H9 (cell line): ENCODE data around the gene CAMTA1. TPM values are rescaled to one million over a fixed set of nuclear protein-coding genes. Genes with fewer than 3 reads are reported as not detected.

Experiments
- DNase-seq: peaks from one replicate; pipeline ENCODE4 v3.0.0-alpha.2; 2017
- H2AFZ ChIP-seq: one replicate; pipeline ENCODE4 v1.6.1; 2013; ENCODE audit warnings: mild to moderate bottlenecking, low read length, control low read depth, moderate library complexity
- H2AK5ac ChIP-seq: 2 replicates; pipeline ENCODE4 v1.6.1; 2013; ENCODE audit warnings: low read length, control low read depth, mixed read lengths; ENCODE audit not compliant: insufficient read length
- H2BK120ac ChIP-seq: one replicate; pipeline ENCODE4 v1.6.1; 2013; ENCODE audit warnings: low read depth, mild to moderate bottlenecking, low read length, control low read depth, inconsistent platforms; ENCODE audit not compliant: poor library complexity, severe bottlenecking
- H2BK12ac ChIP-seq: 2 replicates; pipeline ENCODE4 v1.6.1; 2013; ENCODE audit warnings: low read length, control low read depth, mixed read lengths, low read depth; ENCODE audit not compliant: insufficient read length
- H2BK15ac ChIP-seq: 2 replicates; pipeline ENCODE4 v1.6.1; 2013; ENCODE audit warnings: low read depth, low read length, control low read depth
- H2BK20ac ChIP-seq: one replicate; pipeline ENCODE4 v1.6.1; 2013; ENCODE audit warnings: low read depth, mild to moderate bottlenecking, low read length, control low read depth, inconsistent platforms; ENCODE audit not compliant: poor library complexity, severe bottlenecking
- H2BK5ac ChIP-seq: 2 replicates; pipeline ENCODE4 v1.6.1; 2013; ENCODE audit warnings: low read length, control low read depth, mixed read lengths; ENCODE audit not compliant: insufficient read length
- H3K14ac ChIP-seq: 2 replicates; pipeline ENCODE4 v1.6.1; 2013; ENCODE audit warnings: low read length, control low read depth; ENCODE audit not compliant: insufficient read depth
- H3K18ac ChIP-seq: 2 replicates; pipeline ENCODE4 v1.6.1; 2013; ENCODE audit warnings: low read depth, mild to moderate bottlenecking, mixed read lengths, low read length, control low read depth; ENCODE audit not compliant: insufficient read length
- H3K23ac ChIP-seq: 2 replicates; pipeline ENCODE4 v1.6.1; 2013; ENCODE audit warnings: low read length, control low read depth, mixed read lengths, low read depth; ENCODE audit not compliant: insufficient read length
- H3K23me2 ChIP-seq: 2 replicates; pipeline ENCODE4 v1.6.1; 2013; ENCODE audit warnings: low read depth, mild to moderate bottlenecking, mixed read lengths, low read length, control low read depth; ENCODE audit not compliant: insufficient read length, poor library complexity, severe bottlenecking
- H3K27ac ChIP-seq: 2 replicates; pipeline ENCODE4 v1.5.1; 2013; ENCODE audit warnings: low read length, control low read depth, mixed read lengths, low read depth; ENCODE audit not compliant: insufficient read length
- H3K27me3 ChIP-seq: 2 replicates; pipeline ENCODE4 v1.6.1; 2013; ENCODE audit warnings: low read length, control low read depth, inconsistent platforms; ENCODE audit not compliant: insufficient read depth
- H3K4ac ChIP-seq: 2 replicates; pipeline ENCODE4 v1.6.1; 2013; ENCODE audit warnings: low read depth, mild to moderate bottlenecking, control low read depth, inconsistent platforms, low read length, moderate library complexity
- H3K4me1 ChIP-seq: 2 replicates; pipeline ENCODE4 v1.6.1; 2013; ENCODE audit warnings: low read length, control low read depth, inconsistent platforms; ENCODE audit not compliant: insufficient read depth
- H3K4me2 ChIP-seq: 2 replicates; pipeline ENCODE4 v1.6.1; 2013; ENCODE audit warnings: low read length, control low read depth, mixed read lengths; ENCODE audit not compliant: insufficient read length, insufficient read depth
- H3K56ac ChIP-seq: 2 replicates; pipeline ENCODE4 v1.6.1; 2013; ENCODE audit warnings: low read depth, mild to moderate bottlenecking, mixed read lengths, low read length, control low read depth; ENCODE audit not compliant: insufficient read length
- H3K79me1 ChIP-seq: 2 replicates; pipeline ENCODE4 v1.6.1; 2013; ENCODE audit warnings: low read depth, mild to moderate bottlenecking, moderate library complexity, low read length, control low read depth, inconsistent platforms; ENCODE audit not compliant: insufficient read depth, poor library complexity, severe bottlenecking
- H3K79me2 ChIP-seq: 2 replicates; pipeline ENCODE4 v1.6.1; 2013; ENCODE audit warnings: low read length, control low read depth, inconsistent platforms; ENCODE audit not compliant: insufficient read depth
- H3K9ac ChIP-seq: 2 replicates; pipeline ENCODE4 v1.6.1; 2013; ENCODE audit warnings: low read length, control low read depth, mixed read lengths; ENCODE audit not compliant: insufficient read length; ENCODE audit errors: extremely low read depth
- H3K9me3 ChIP-seq: one replicate; pipeline ENCODE4 v1.6.1; 2013; ENCODE audit warnings: low read depth, low read length, inconsistent platforms; ENCODE audit not compliant: control insufficient read depth
- H3T11ph ChIP-seq: one replicate; pipeline ENCODE4 v1.6.1; 2013; ENCODE audit warnings: mild to moderate bottlenecking, low read length, control low read depth, inconsistent platforms
- H4K20me1 ChIP-seq: one replicate; pipeline ENCODE4 v1.6.1; 2013; ENCODE audit not compliant: control insufficient read depth, insufficient read length, insufficient read depth
- H4K5ac ChIP-seq: 2 replicates; pipeline ENCODE4 v1.6.1; 2013; ENCODE audit warnings: low read depth, mild to moderate bottlenecking, mixed read lengths, low read length, control low read depth; ENCODE audit not compliant: insufficient read length
- H4K8ac ChIP-seq: replicated peaks from 2 replicates; pipeline ENCODE4 v1.6.1; 2013; ENCODE audit warnings: low read length, control low read depth, mixed read lengths, low read depth; ENCODE audit not compliant: insufficient read length
- H4K91ac ChIP-seq: 2 replicates; pipeline ENCODE4 v1.6.1; 2013; ENCODE audit warnings: low read depth, mild to moderate bottlenecking, moderate library complexity, mixed read lengths, low read length, control low read depth; ENCODE audit not compliant: insufficient read length
- H3K27ac Mint-ChIP-seq, 3 experiments: 2 replicates in 2 of 3; 3 replicates in 1 of 3; pipeline ENCODE4 v1.8.0; 2020 to 2021; ENCODE audit warnings: mixed read lengths in 3 of 3, mild to moderate bottlenecking in 1 of 3, moderate library complexity in 1 of 3
- H3K27me3 Mint-ChIP-seq: 2 replicates; pipeline ENCODE4 v1.8.0; 2021; ENCODE audit warnings: low read depth, mild to moderate bottlenecking, moderate library complexity, mixed read lengths
- H3K36me3 Mint-ChIP-seq, 3 experiments: 2 replicates in 2 of 3; 3 replicates in 1 of 3; pipeline ENCODE4 v1.8.0; 2020 to 2021; ENCODE audit warnings: low read depth in 3 of 3, mixed read lengths in 3 of 3; ENCODE audit not compliant: insufficient read depth in 1 of 3
- H3K4me1 Mint-ChIP-seq, 2 experiments: 2 replicates each; pipeline ENCODE4 v1.8.0; 2020; ENCODE audit warnings: mixed read lengths in 2 of 2
- H3K4me3 Mint-ChIP-seq, 2 experiments: 2 replicates in 1 of 2; 3 replicates in 1 of 2; pipeline ENCODE4 v1.8.0; 2020 to 2021; ENCODE audit warnings: mild to moderate bottlenecking in 2 of 2, mixed read lengths in 2 of 2, moderate library complexity in 1 of 2
- H3K9me3 Mint-ChIP-seq, 2 experiments: 2 replicates in 1 of 2; 3 replicates in 1 of 2; pipeline ENCODE4 v1.8.0; 2020; ENCODE audit warnings: mild to moderate bottlenecking in 2 of 2, mixed read lengths in 2 of 2, moderate library complexity in 1 of 2
- WGBS: extraction: QIAGEN DNeasy Blood & Tissue Kit; methylation state at CpG from one replicate; pipeline ENCODE4 v1.1.7; 2013; ENCODE audit warnings: missing lambda C conversion rate, low lambda C conversion rate, mixed read lengths; ENCODE audit not compliant: insufficient read length; ENCODE audit errors: extremely low coverage; 5-methylcytosine and 5-hydroxymethylcytosine counted together
- total RNA-seq: library from RNA; stranded (reverse); gene quantifications from 2 replicates; pipeline ENCODE4 v1.2.1, GENCODE V29; 2021
- TF ChIP-seq, protein P1 (sequence below): fragments of 200-600 bp; sonication (generic); conservative IDR thresholded peaks from 3 replicates; pipeline ENCODE4 v1.8.0; 2021; ENCODE audit warnings: antibody characterized with exemption, mild to moderate bottlenecking

The CAMTA1 gene
- total RNA-seq, 1 experiment from 2014 or later: 115 TPM

DNA sequence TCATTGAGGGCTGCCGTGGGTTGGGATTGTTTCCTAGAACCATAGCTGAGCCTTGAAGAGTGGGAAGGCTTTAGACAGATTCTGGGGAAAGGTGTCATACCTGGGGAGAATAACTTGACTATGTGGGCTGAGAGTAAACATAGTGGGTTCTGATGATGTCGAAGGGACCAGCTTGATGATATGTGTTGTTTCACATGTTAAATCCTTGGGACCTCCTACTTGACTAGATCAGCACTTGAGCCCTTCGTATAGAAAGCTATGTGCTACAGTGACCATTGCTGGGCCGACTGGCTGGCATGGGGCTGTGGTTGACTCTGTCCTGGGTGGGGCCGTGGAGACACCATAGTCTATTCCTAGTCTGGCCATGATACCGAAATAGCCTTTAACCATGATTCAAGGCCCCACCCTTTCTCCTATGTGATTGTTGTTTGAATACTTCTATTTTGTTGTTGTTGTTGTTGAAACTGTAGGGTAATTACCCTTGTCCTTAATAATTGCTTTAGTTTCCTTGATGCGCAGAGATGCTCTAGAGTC lies 423.5 kb downstream of the CAMTA1 start:
- H2BK15ac ChIP-seq: no peak overlapping the region
- no peaks in the 10 kb centered on the region for H3K9me3 Mint-ChIP-seq

More for the DNA sequence above, 423.5 kb downstream of the CAMTA1 start:
- Histone ChIP-seq H4K91ac (no peak overlapping the region), H3K56ac (no peak overlapping the region), H4K5ac (no peak overlapping the region), H2BK12ac (no peak overlapping the region), H3K27me3 (no peaks in the 10 kb centered on the region), H3K4ac (no peak overlapping the region), H3K4me1 (no peaks in the 10 kb centered on the region), H3K18ac (no peak overlapping the region), H3K9me3 (no peaks in the 10 kb centered on the region), H3K27ac (no peak overlapping the region), H2AK5ac (no peak overlapping the region), H3K23me2 (no peaks in the 10 kb centered on the region), H2BK5ac (no peak overlapping the region), H3K9ac (no peak overlapping the region), H3K14ac (no peak overlapping the region), H2BK120ac (no peak overlapping the region), H3T11ph (no peak overlapping the region), H3K79me1 (no peaks in the 10 kb centered on the region), H3K79me2 (no peaks in the 10 kb centered on the region), H2BK20ac (no peak overlapping the region), H3K4me2 (no peak overlapping the region), H3K23ac (no peak overlapping the region), H4K8ac (no peak overlapping the region), H2AFZ (no peak overlapping the region), H4K20me1 (no peaks in the 10 kb centered on the region)
- Mint-ChIP-seq H3K4me1 (peaks cover 4% of the 10 kb centered on the region in 2 experiments), H3K4me3 (no peak overlapping the region), H3K27me3 (no peaks in the 10 kb centered on the region; the same call in 1 of the 2 replicates), H3K36me3 (no peaks in the 10 kb centered on the region), H3K27ac (no peak overlapping the region)
- TF ChIP-seq, protein P1, sequence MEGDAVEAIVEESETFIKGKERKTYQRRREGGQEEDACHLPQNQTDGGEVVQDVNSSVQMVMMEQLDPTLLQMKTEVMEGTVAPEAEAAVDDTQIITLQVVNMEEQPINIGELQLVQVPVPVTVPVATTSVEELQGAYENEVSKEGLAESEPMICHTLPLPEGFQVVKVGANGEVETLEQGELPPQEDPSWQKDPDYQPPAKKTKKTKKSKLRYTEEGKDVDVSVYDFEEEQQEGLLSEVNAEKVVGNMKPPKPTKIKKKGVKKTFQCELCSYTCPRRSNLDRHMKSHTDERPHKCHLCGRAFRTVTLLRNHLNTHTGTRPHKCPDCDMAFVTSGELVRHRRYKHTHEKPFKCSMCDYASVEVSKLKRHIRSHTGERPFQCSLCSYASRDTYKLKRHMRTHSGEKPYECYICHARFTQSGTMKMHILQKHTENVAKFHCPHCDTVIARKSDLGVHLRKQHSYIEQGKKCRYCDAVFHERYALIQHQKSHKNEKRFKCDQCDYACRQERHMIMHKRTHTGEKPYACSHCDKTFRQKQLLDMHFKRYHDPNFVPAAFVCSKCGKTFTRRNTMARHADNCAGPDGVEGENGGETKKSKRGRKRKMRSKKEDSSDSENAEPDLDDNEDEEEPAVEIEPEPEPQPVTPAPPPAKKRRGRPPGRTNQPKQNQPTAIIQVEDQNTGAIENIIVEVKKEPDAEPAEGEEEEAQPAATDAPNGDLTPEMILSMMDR: no peak
- no peak for DNase-seq
- WGBS: no CpG with 5 or more reads among the region's 7 CpGs
